HCT116 (cell line): ENCODE measurements around the gene SRP54. TPM values are rescaled to one million over a fixed set of nuclear protein-coding genes. Genes with fewer than 3 reads are reported as not detected.

ENCODE experiments used
- ATAC-seq: fragments of 200-7000 bp; cut with Tn5 transposase; 2 replicates; pipeline ENCODE4 v1.9.1; 2020; ENCODE audit warnings: mild to moderate bottlenecking, moderate library complexity
- BruUV-seq: library from RNA; stranded (reverse); fragments of 400-500 nt; replicated peaks from 2 replicates; lab custom pipeline; 2021; lab: Mats Ljungman, UMichigan
- CTCF ChIA-PET: fragments of 300-600 bp; sonication (Branson Sonifier 250); formaldehyde crosslinking; loops from one replicate; lab custom pipeline; 2021; ENCODE audit warnings: antibody characterized with exemption; lab: Charles Lee
- POLR2A ChIA-PET: fragments of 300-600, 350-600 bp; sonication (Branson Sonifier 250); formaldehyde crosslinking; loops from one replicate; lab custom pipeline; 2021; ENCODE audit warnings: antibody characterized with exemption; lab: Charles Lee
- RAD21 ChIA-PET, 2 experiments: fragments of 300-600 bp; sonication (Branson Sonifier 250); formaldehyde crosslinking; loops; one replicate each; lab custom pipeline; 2023; ENCODE audit warnings: low total read pairs in 2 of 2; ENCODE audit not compliant: uncharacterized antibody in 2 of 2, unreplicated experiment in 2 of 2, low non-redundant PET in 1 of 2; lab: Charles Lee
- DNase-seq: peaks from one replicate; pipeline ENCODE4 v3.0.0-alpha.2; 2010; ENCODE audit warnings: low read depth, low spot score
- H2AFZ ChIP-seq: fragments of 200-600 bp; shearing (Covaris generic), sonication (generic); 2 replicates; pipeline ENCODE4 v1.6.1; 2017; ENCODE audit warnings: low read depth, mixed run types, mixed read lengths, antibody characterized with exemption, low read length; ENCODE audit not compliant: poor library complexity, severe bottlenecking
- H3K27ac ChIP-seq: 2 replicates; pipeline ENCODE4 v1.5.1; 2012; ENCODE audit warnings: low read depth, low read length
- H3K27me3 ChIP-seq: fragments of 200-600 bp; sonication (generic); 2 replicates; pipeline ENCODE4 v1.6.1; 2016; ENCODE audit warnings: mixed run types, low read length, mixed read lengths; ENCODE audit not compliant: insufficient read depth
- H3K36me3 ChIP-seq, 2 experiments: fragments of 200-500 bp in 1 of 2; fragments of 200-600 bp in 1 of 2; sonication (Bioruptor generic) in 1 of 2; sonication (generic) in 1 of 2; 2 replicates each; pipeline versions ENCODE4 v1.5.1 to v1.6.1; 2014 to 2016; ENCODE audit warnings: low read length in 2 of 2, inconsistent platforms in 1 of 2, mixed read lengths in 1 of 2, mixed run types in 1 of 2; ENCODE audit not compliant: insufficient read depth in 2 of 2, control insufficient read depth in 1 of 2
- H3K4me1 ChIP-seq, 2 experiments: fragments of 200-600 bp in 1 of 2; sonication (generic) in 1 of 2; 2 replicates each; pipeline versions ENCODE4 v1.5.1 to v1.6.1; 2012 to 2017; ENCODE audit warnings: low read length in 2 of 2, inconsistent platforms in 1 of 2, mild to moderate bottlenecking in 1 of 2, mixed read lengths in 1 of 2, mixed run types in 1 of 2, moderate library complexity in 1 of 2; ENCODE audit not compliant: insufficient read depth in 2 of 2, control insufficient read depth in 1 of 2
- H3K4me2 ChIP-seq: fragments of 200-600 bp; sonication (generic); 2 replicates; pipeline ENCODE4 v1.6.1; 2017; ENCODE audit warnings: mixed run types, low read length, mixed read lengths
- H3K4me3 ChIP-seq, 2 experiments: fragments of 200-600 bp in 1 of 2; sonication (generic) in 1 of 2; replicated peaks in 1 of 2; 2 replicates each; pipeline ENCODE4 v1.5.1; 2011 to 2016; ENCODE audit warnings: low read length in 2 of 2, control low read depth in 1 of 2, low read depth in 1 of 2, mild to moderate bottlenecking in 1 of 2, mixed read lengths in 1 of 2, mixed run types in 1 of 2
- H3K79me2 ChIP-seq: fragments of 200-600 bp; sonication (generic); 2 replicates; pipeline ENCODE4 v1.6.1; 2017; ENCODE audit warnings: mild to moderate bottlenecking, mixed run types, low read length, moderate library complexity, mixed read lengths; ENCODE audit not compliant: insufficient read depth
- H3K9ac ChIP-seq: fragments of 200-600 bp; sonication (generic); 2 replicates; pipeline ENCODE4 v1.6.1; 2016; ENCODE audit warnings: low read length, mixed read lengths
- H3K9me2 ChIP-seq: fragments of 200-600 bp; sonication (generic), shearing (Covaris generic); 2 replicates; pipeline ENCODE4 v1.6.1; 2017; ENCODE audit warnings: mixed run types, mild to moderate bottlenecking, moderate library complexity; ENCODE audit not compliant: insufficient read depth
- H3K9me3 ChIP-seq, 2 experiments: fragments of 200-500 bp in 1 of 2; fragments of 200-600 bp in 1 of 2; sonication (Bioruptor generic) in 1 of 2; sonication (generic) in 1 of 2; 2 replicates each; pipeline ENCODE4 v1.6.1; 2014 to 2017; ENCODE audit warnings: low read length in 2 of 2, mixed read lengths in 2 of 2, inconsistent platforms in 1 of 2, low read depth in 1 of 2, mild to moderate bottlenecking in 1 of 2, mixed run types in 1 of 2, moderate library complexity in 1 of 2; ENCODE audit not compliant: control insufficient read depth in 1 of 2, insufficient read depth in 1 of 2
- H4K20me1 ChIP-seq: fragments of 200-600 bp; sonication (generic), shearing (Covaris generic); 2 replicates; pipeline ENCODE4 v1.6.1; 2017; ENCODE audit warnings: mixed run types, mild to moderate bottlenecking, moderate library complexity; ENCODE audit not compliant: insufficient read depth
- CBX3 ChIP-seq: IDR thresholded peaks from 2 replicates; pipeline ENCODE4 v1.6.1; 2012; ENCODE audit warnings: low read depth
- CEBPB ChIP-seq: IDR thresholded peaks from 2 replicates; pipeline ENCODE4 v1.6.1; 2012; ENCODE audit warnings: low read depth
- CTCF ChIP-seq, 3 experiments: fragments of 200-600 bp in 1 of 3; sonication (generic) in 1 of 3; IDR thresholded peaks in 2 of 3; conservative IDR thresholded peaks in 1 of 3; 2 replicates each; pipeline ENCODE4 v1.5.1; 2012 to 2017; ENCODE audit warnings: low read depth in 2 of 3, low read length in 2 of 3, antibody characterized with exemption in 1 of 3, borderline replicate concordance in 1 of 3, control low read depth in 1 of 3, mild to moderate bottlenecking in 1 of 3, mixed read lengths in 1 of 3, mixed run types in 1 of 3, moderate library complexity in 1 of 3; ENCODE audit not compliant: insufficient read depth in 1 of 3
- EGR1 ChIP-seq: IDR thresholded peaks from 2 replicates; pipeline ENCODE4 v1.6.1; 2012; ENCODE audit warnings: low read depth
- EZH2 ChIP-seq: fragments of 200-600 bp; sonication (generic); IDR thresholded peaks from 2 replicates; pipeline ENCODE4 v1.6.1; 2017; ENCODE audit warnings: antibody characterized with exemption, mixed run types
- EZH2phosphoT487 ChIP-seq: fragments of 200-600 bp; IDR thresholded peaks from 2 replicates; pipeline ENCODE4 v1.6.1; 2018; ENCODE audit warnings: antibody characterized with exemption, borderline replicate concordance
- FOSL1 ChIP-seq: IDR thresholded peaks from 2 replicates; pipeline ENCODE4 v1.6.1; 2012; ENCODE audit warnings: low read depth
- JUND ChIP-seq: IDR thresholded peaks from 2 replicates; pipeline ENCODE4 v1.6.1; 2012
- MAX ChIP-seq: IDR thresholded peaks from 2 replicates; pipeline ENCODE4 v1.6.1; 2012
- POLR2AphosphoS5 ChIP-seq: IDR thresholded peaks from 2 replicates; pipeline ENCODE4 v1.6.1; 2011; ENCODE audit warnings: mild to moderate bottlenecking, low read depth, low read length, moderate library complexity
- SIN3A ChIP-seq: IDR thresholded peaks from 2 replicates; pipeline ENCODE4 v1.6.1; 2012; ENCODE audit warnings: low read depth
- SP1 ChIP-seq: IDR thresholded peaks from 2 replicates; pipeline ENCODE4 v1.6.1; 2012; ENCODE audit warnings: low read depth
- SRF ChIP-seq: IDR thresholded peaks from 2 replicates; pipeline ENCODE4 v1.6.1; 2012; ENCODE audit warnings: low read depth
- YY1 ChIP-seq: IDR thresholded peaks from 2 replicates; pipeline ENCODE4 v1.6.1; 2011; ENCODE audit warnings: low read length, low read depth, moderate library complexity, mild to moderate bottlenecking; ENCODE audit not compliant: insufficient replicate concordance; ENCODE audit errors: extremely low read depth
- ZBTB33 ChIP-seq: IDR thresholded peaks from 2 replicates; pipeline ENCODE4 v1.6.1; 2011; ENCODE audit warnings: mild to moderate bottlenecking, low read length, moderate library complexity; ENCODE audit not compliant: insufficient replicate concordance; ENCODE audit errors: extremely low read depth
- ZFX ChIP-seq: fragments of 450-650 bp; IDR thresholded peaks from 2 replicates; pipeline ENCODE4 v1.6.1; 2017
- ZNF274 ChIP-seq: fragments of 200-500 bp; sonication (Bioruptor generic); IDR thresholded peaks from 2 replicates; pipeline ENCODE4 v1.6.1; 2014; ENCODE audit warnings: mild to moderate bottlenecking, low read depth, low read length, inconsistent platforms
- intact Hi-C: fragments of 100-400 bp; cut with micrococcal nuclease; formaldehyde crosslinking; loops from 2 replicates; pipeline ENCODE4 v1.10.0; 2022
- total RNA-seq: library from RNA; stranded (reverse); gene quantifications from one replicate; pipeline ENCODE4 v1.2.1, GENCODE V29; 2021; ENCODE audit not compliant: unreplicated experiment

The SRP54 gene
- total RNA-seq, 1 experiment from 2014 or later, result 53.0 TPM

GRCh38 chr14:34993426-34993825 lies 10.6 kb downstream of the SRP54 start:
- RAD21 ChIA-PET, result no interaction called here
- Histone ChIP-seq H3K9ac (no peak overlapping the region), H4K20me1 (no peaks in the 10 kb centered on the region; the same call in 1 of the 2 replicates), H3K4me2 (no peak overlapping the region), H3K9me2 (no peaks in the 10 kb centered on the region), H3K4me1 (no peaks in the 10 kb centered on the region), H3K4me3 (no peak overlapping the region), H3K36me3 (no peaks in the 10 kb centered on the region), H3K27ac (no peak overlapping the region), H3K79me2 (peaks cover 72% of the 10 kb centered on the region), H3K27me3 (no peaks in the 10 kb centered on the region), H2AFZ (no peak overlapping the region), H3K9me3 (no peaks in the 10 kb centered on the region)
- intact Hi-C loops, result no loop called here
- CTCF ChIA-PET, result no interaction called here
- POLR2A ChIA-PET, result interaction anchor here (1.3 kb wide), 1 partner anchor 11 kb away, joined by 9 read pairs; the partner anchor contains the start of gene SRP54
- ATAC-seq, result no peak
- TF ChIP-seq POLR2AphosphoS5 (no peak), FOSL1 (no peak)
- BruUV-seq, result no TSS peak
- DNase-seq, result no peak

- no peaks in the 10 kb centered on the region for H3K4me1 ChIP-seq
- H3K9me2 ChIP-seq, result no peaks in the 10 kb centered on the region
- H2AFZ ChIP-seq, result no peak overlapping the region
- intact Hi-C loops, result no loop called here
- ChIA-PET RAD21 (no interaction called here), CTCF (no interaction called here), POLR2A (no interaction called here)
- H3K27me3 ChIP-seq, result no peaks in the 10 kb centered on the region
- H3K27ac ChIP-seq, result no peak overlapping the region
- ATAC-seq, result no peak
- H3K4me3 ChIP-seq, result no peak overlapping the region
- no peak for DNase-seq
- BruUV-seq, result no TSS peak
- TF ChIP-seq EZH2 (no peak), MAX (no peak), ZBTB33 (no peak), EGR1 (no peak), JUND (no peak), SRF (no peak), YY1 (no peak), CTCF (IDR thresholded peaks at IDR 0.05 in 2 of 3, conservative IDR thresholded peaks at IDR 0.05 in 1 of 3; ENCODE audit: borderline replicate concordance in 1 of 3, insufficient read depth in 1 of 3, low read depth in 2 of 3, low read length in 2 of 3) (no peak), SIN3A (no peak), CEBPB (no peak), EZH2phosphoT487 (no peak), CBX3 (no peak), ZNF274 (no peak), ZFX (no peak), POLR2AphosphoS5 (no peak), SP1 (no peak)
- H3K79me2 ChIP-seq, result peaks cover 60% of the 10 kb centered on the region
- H3K36me3 ChIP-seq, result 0 out of 4 replicates have a peak, but pooled peaks cover 0 to 2% of the 10 kb centered on the region in 2 experiments
- H3K9ac ChIP-seq, result no peak overlapping the region
- no peaks in the 10 kb centered on the region; the same call in 1 of the 2 replicates for H4K20me1 ChIP-seq
- H3K4me2 ChIP-seq, result no peak overlapping the region
- H3K9me3 ChIP-seq, result no peaks in the 10 kb centered on the region
Observed at GRCh38 chr14:34994668-34995067, 11.9 kb downstream of the SRP54 start.
